ENCODE data around the gene STRA6.

The STRA6 gene

DNA sequence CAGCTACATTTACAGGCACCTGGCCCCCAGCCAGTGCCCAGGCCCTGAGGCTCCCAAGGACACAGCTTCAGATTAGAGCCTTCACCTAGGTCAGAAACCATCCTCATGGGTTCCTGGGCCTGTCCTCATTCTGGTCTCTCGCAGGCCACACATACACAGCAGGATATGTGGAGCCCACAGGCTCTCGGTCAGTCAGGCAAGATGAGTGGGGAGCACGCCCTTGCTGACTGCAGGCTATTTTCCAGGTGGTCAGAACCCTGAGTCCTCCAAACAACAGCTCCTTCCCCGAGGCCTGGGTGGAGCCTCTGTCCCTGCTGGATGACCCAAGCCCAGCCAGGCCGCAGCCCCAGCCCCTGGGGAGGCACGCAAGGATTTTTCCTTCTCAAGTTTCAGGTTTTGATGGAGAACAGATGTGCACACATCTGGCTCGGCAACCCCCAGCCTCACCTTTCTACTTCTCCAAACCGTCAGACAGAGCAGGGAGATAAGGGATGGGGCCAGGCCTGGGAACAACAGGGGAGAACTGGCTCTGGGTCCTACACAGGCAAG lies 1.6 kb downstream of the STRA6 start:
- ChIA-PET CTCF (interaction anchor here (0.9 to 3.0 kb wide), 4 partner anchors 11 to 56 kb away, joined by 3 to 10 read pairs (median 4); no protein-coding TSS in a partner anchor), POLR2A (no interaction called here)
- DNase-seq (ENCODE audit: extremely low spot score): no peak
- no peak for TF ChIP-seq CTCF (IDR thresholded peaks at IDR 0.05; ENCODE audit: control extremely low read depth, extremely low read depth, low read depth, missing control alignments)

DNA sequence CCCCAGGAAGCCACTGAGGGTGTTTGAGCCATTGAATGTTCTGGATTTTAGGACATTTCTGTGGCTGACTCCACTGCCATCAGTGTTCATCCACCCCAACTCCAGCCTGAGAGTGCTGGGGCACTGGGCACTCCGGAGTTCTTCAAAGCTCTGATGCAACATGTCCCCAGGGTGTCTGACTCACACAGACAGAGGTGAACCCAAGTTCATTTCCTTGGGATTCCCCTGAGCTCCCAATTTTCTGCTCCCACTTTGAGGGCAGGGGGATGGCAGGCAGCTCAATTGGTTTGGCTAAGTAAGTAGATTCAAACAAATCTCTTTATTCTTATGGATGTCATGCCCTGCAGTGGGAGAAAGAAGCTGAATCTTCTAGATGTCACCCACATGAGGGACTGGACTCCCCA lies 2.2 kb downstream of the STRA6 start:
- DNase-seq (ENCODE audit: extremely low spot score): no peak
- ChIA-PET POLR2A (no interaction called here), CTCF (interaction anchor here (0.9 to 3.0 kb wide), 6 partner anchors 12 to 122 kb away, joined by 3 to 10 read pairs (median 3); no protein-coding TSS in a partner anchor)
- TF ChIP-seq CTCF (IDR thresholded peaks at IDR 0.05; ENCODE audit: control extremely low read depth, extremely low read depth, low read depth, missing control alignments): no peak

- ChIA-PET CTCF (interaction anchor here (0.9 to 3.0 kb wide), 2 partner anchors 13 to 123 kb away, joined by 3 to 10 read pairs; no protein-coding TSS in a partner anchor), POLR2A (no interaction called here)
- DNase-seq (ENCODE audit: extremely low spot score): no peak
- no peak for TF ChIP-seq CTCF (IDR thresholded peaks at IDR 0.05; ENCODE audit: control extremely low read depth, extremely low read depth, low read depth, missing control alignments)
Observed at GRCh38 chr15:74199297-74199652, 3.3 kb downstream of the STRA6 start.

- DNase-seq (ENCODE audit: extremely low spot score): no peak
- TF ChIP-seq CTCF (IDR thresholded peaks at IDR 0.05; ENCODE audit: control extremely low read depth, extremely low read depth, low read depth, missing control alignments): no peak
- CTCF ChIA-PET: interaction anchor here (3.0 kb wide), 1 partner anchor 15 kb away, joined by 10 read pairs; no protein-coding TSS in a partner anchor
- POLR2A ChIA-PET: no interaction called here
Observed at GRCh38 chr15:74197176-74197965, 5.2 kb downstream of the STRA6 start.

- DNase-seq (ENCODE audit: extremely low spot score): no peak
- CTCF ChIA-PET: interaction anchor here (1.1 to 1.2 kb wide), 2 partner anchors 20 to 108 kb away, joined by 3 to 4 read pairs; no protein-coding TSS in a partner anchor
- no peak for TF ChIP-seq CTCF (IDR thresholded peaks at IDR 0.05; ENCODE audit: control extremely low read depth, extremely low read depth, low read depth, missing control alignments)
Observed at GRCh38 chr15:74196175-74196574, 6.4 kb downstream of the STRA6 start.

DNA sequence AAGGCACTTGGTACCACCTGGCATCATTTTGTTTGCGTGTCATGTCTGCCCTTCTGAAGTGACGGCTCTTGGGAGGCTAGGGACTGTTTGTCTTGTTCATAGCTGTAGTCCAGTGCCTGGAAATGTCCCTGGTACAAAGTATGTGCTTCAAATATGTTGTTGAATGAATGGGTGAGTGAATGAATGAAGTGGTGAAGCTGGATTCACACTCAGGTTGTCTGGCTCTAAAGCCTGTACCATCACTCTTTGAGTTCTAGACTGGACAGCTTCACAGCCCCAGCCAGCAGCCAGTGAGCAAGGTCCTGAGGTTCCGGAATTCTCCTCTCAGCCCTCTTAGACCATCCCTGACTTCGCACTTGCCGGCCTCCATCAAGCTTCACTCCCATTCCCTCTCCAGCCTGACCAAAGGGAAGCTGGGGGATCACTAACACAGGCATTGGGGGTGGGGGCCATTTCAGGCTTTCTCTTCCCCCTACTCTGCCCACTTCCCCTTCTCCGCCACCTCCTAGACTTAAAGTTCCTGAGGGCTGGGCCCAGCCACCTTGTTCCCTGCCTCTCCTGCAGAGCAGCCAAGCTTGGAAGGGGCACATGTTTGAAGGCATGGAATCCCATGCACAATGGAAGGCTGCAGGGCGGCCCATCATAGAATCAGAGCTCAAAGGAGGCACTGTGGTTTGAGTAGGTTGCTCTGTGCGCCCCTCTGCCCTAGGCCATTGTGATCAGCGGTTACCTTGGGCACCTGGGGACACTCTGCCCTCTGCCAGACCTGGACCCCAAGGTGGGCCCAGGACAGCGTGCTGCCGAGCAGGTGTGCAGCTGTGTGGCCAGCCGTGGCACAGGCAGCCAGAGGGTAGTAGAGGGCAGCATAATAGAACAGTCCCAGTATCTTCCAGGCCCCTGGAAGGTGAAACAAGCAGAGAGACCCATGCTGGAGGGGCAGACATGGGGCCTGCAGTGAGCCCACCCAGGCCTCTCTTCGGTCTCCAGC lies 7.7 kb downstream of the STRA6 start:
- ChIA-PET POLR2A (no interaction called here), CTCF (interaction anchor here (1.1 to 1.7 kb wide), 3 partner anchors 16 to 113 kb away, joined by 3 to 4 read pairs (median 4); no protein-coding TSS in a partner anchor)
- no peak for DNase-seq (ENCODE audit: extremely low spot score)
- no peak for TF ChIP-seq CTCF (IDR thresholded peaks at IDR 0.05; ENCODE audit: control extremely low read depth, extremely low read depth, low read depth, missing control alignments)

More at GRCh38 chr15:74196175-74196574, 6.4 kb downstream of the STRA6 start:
- POLR2A ChIA-PET: no interaction called here

All from GM10248 (cell line).